HG03064 (cell line): ENCODE results near the gene AKR1D1.
"Not testable (repeated sequence)": the region's sequence is repeated elsewhere in the genome, so short reads cannot be mapped to it uniquely, and the experiment has no call there.

Experiments
- ATAC-seq: cut with Tn5 transposase; IDR thresholded peaks from one replicate; pipeline ENCODE4 v1.9.1; 2021; ENCODE audit warnings: low read depth; ENCODE audit not compliant: unreplicated experiment

Gene AKR1D1

GRCh38 chr7:138116892-138117291 lies 40.6 kb downstream of the AKR1D1 start:
- no peak for ATAC-seq

GRCh38 chr7:138120140-138120827 lies 44.0 kb downstream of the AKR1D1 start:
- no peak for ATAC-seq

- no peak for ATAC-seq
Observed at GRCh38 chr7:138122162-138122561, 45.9 kb downstream of the AKR1D1 start.

- no peak for ATAC-seq
Observed at GRCh38 chr7:138125119-138125518, 48.9 kb downstream of the AKR1D1 start.

GRCh38 chr7:138125598-138126111 lies 49.4 kb downstream of the AKR1D1 start:
- ATAC-seq = peak; percentile 85

- ATAC-seq = no peak
Observed at GRCh38 chr7:138126928-138127327, 50.7 kb downstream of the AKR1D1 start.

- no peak for ATAC-seq
Observed at GRCh38 chr7:138127996-138128395, 51.7 kb downstream of the AKR1D1 start.

GRCh38 chr7:138129551-138130165 lies 53.4 kb downstream of the AKR1D1 start:
- no peak for ATAC-seq

- ATAC-seq = peak; percentile 93
Observed at GRCh38 chr7:138137423-138138171, 61.3 kb downstream of the AKR1D1 start.

GRCh38 chr7:138138244-138138643 lies 62.0 kb downstream of the AKR1D1 start:
- ATAC-seq = peak; percentile 75

GRCh38 chr7:138142583-138143201 lies 66.4 kb downstream of the AKR1D1 start:
- no peak for ATAC-seq

- no peak for ATAC-seq
Observed at GRCh38 chr7:138144958-138145357, 68.7 kb downstream of the AKR1D1 start.

GRCh38 chr7:138146221-138146620 lies 70.0 kb downstream of the AKR1D1 start:
- not testable (repeated sequence) for ATAC-seq

- ATAC-seq = not testable (repeated sequence)
Observed at GRCh38 chr7:138146757-138147734, 70.8 kb downstream of the AKR1D1 start.

GRCh38 chr7:138151731-138152577 lies 75.7 kb downstream of the AKR1D1 start:
- no peak for ATAC-seq

- ATAC-seq = no peak
Observed at GRCh38 chr7:138154661-138155060, 78.4 kb downstream of the AKR1D1 start.

GRCh38 chr7:138157702-138158101 lies 81.4 kb downstream of the AKR1D1 start:
- ATAC-seq = no peak

GRCh38 chr7:138158739-138159528 lies 82.7 kb downstream of the AKR1D1 start:
- no peak for ATAC-seq
